Lung (tissue), 12 donors: ENCODE data around the gene CHPF. TPM values are rescaled to one million over a fixed set of nuclear protein-coding genes. Genes with fewer than 3 reads are reported as not detected.

Source experiments
- ATAC-seq: fragments of 200-7000 bp; cut with Tn5 transposase; one replicate; pipeline ENCODE4 v1.9.1; 2020; ENCODE audit warnings: moderate number of reproducible peaks; ENCODE audit not compliant: insufficient read depth, low FRiP score
- DNase-seq, 3 donors: peaks; one replicate each; pipeline ENCODE4 v3.0.0-alpha.2; 2013 to 2017
- H3K27ac ChIP-seq, 2 donors: one replicate each; pipeline ENCODE4 v1.5.1; 2013; ENCODE audit warnings: mild to moderate bottlenecking in 2 of 2, moderate library complexity in 2 of 2, control low read depth in 1 of 2, inconsistent platforms in 1 of 2, low read depth in 1 of 2, low read length in 1 of 2
- H3K27me3 ChIP-seq, 3 donors: one replicate each; pipeline ENCODE4 v1.5.1; 2013; ENCODE audit warnings: low read length in 2 of 3; ENCODE audit not compliant: control insufficient read depth in 3 of 3, insufficient read depth in 3 of 3
- H3K36me3 ChIP-seq, 4 donors: one replicate each; pipeline ENCODE4 v1.5.1; 2013; ENCODE audit warnings: low read length in 4 of 4, mild to moderate bottlenecking in 1 of 4, moderate library complexity in 1 of 4; ENCODE audit not compliant: control insufficient read depth in 4 of 4, insufficient read depth in 4 of 4
- H3K4me1 ChIP-seq, 5 donors: one replicate each; pipeline ENCODE4 v1.5.1; 2013; ENCODE audit warnings: low read length in 5 of 5, mild to moderate bottlenecking in 2 of 5, moderate library complexity in 1 of 5; ENCODE audit not compliant: control insufficient read depth in 5 of 5, insufficient read depth in 5 of 5
- H3K4me3 ChIP-seq: one replicate; pipeline ENCODE4 v1.5.1; 2013; ENCODE audit warnings: mild to moderate bottlenecking, control low read depth, moderate library complexity
- H3K9ac ChIP-seq, 2 donors: one replicate each; pipeline ENCODE4 v1.5.1; 2013; ENCODE audit warnings: low read length in 2 of 2, control low read depth in 1 of 2; ENCODE audit not compliant: insufficient read depth in 1 of 2
- H3K9me3 ChIP-seq, 4 donors: one replicate each; pipeline ENCODE4 v1.5.1; 2013; ENCODE audit warnings: low read length in 3 of 4, mild to moderate bottlenecking in 1 of 4, moderate library complexity in 1 of 4; ENCODE audit not compliant: control insufficient read depth in 4 of 4, insufficient read depth in 3 of 4
- WGBS, 2 donors: extraction: QIAGEN DNeasy Blood & Tissue Kit; methylation state at CpG; one replicate each; pipeline ENCODE4 v1.1.7; 2013; 5-methylcytosine and 5-hydroxymethylcytosine counted together
- polyA plus RNA-seq, 2 donors: library from polyadenylated mRNA; stranded (reverse); fragments of 200-250 nt; gene quantifications; one replicate each; pipeline ENCODE4 v1.2.1, GENCODE V29; 2013
- total RNA-seq, 2 donors: library from RNA; depleted of rRNA in 1 of 2; stranded (reverse); fragments of >200 nt in 1 of 2; gene quantifications; one replicate each; pipeline ENCODE4 v1.2.1, GENCODE V29; 2014 to 2021
- TF ChIP-seq, protein P1 (sequence below): IDR thresholded peaks from 2 replicates; pipeline ENCODE4 v1.5.1; 2012; ENCODE audit warnings: mild to moderate bottlenecking; ENCODE audit errors: control extremely low read depth, extremely low read depth
- donor health status: control.
- donor health status: control.
- donor health status: Bipolar disorder and iron deficiency.
- donor health status: healthy.
- donor health status: DM: yes; HTN: yes; CAD: no.

The CHPF gene
- total and polyA plus RNA-seq, 4 donors = 42.7 to 89.6 (median 58.1) TPM

- Histone ChIP-seq H3K27ac (no peak overlapping the region), H3K9me3 (no peaks in the 10 kb centered on the region), H3K36me3 (peaks cover 0 to 10% (median 3%) of the 10 kb centered on the region in 4 donors), H3K4me1 (peaks cover 0 to 34% (median 11%) of the 10 kb centered on the region in 5 donors), H3K27me3 (no peaks in the 10 kb centered on the region), H3K9ac (no peak overlapping the region), H3K4me3 (no peak overlapping the region)
- DNase-seq (no peak), ATAC-seq (no peak)
- 84 to 90% methylated on average over 5 of the region's 5 CpGs for WGBS, 2 donors
- TF ChIP-seq, protein P1, sequence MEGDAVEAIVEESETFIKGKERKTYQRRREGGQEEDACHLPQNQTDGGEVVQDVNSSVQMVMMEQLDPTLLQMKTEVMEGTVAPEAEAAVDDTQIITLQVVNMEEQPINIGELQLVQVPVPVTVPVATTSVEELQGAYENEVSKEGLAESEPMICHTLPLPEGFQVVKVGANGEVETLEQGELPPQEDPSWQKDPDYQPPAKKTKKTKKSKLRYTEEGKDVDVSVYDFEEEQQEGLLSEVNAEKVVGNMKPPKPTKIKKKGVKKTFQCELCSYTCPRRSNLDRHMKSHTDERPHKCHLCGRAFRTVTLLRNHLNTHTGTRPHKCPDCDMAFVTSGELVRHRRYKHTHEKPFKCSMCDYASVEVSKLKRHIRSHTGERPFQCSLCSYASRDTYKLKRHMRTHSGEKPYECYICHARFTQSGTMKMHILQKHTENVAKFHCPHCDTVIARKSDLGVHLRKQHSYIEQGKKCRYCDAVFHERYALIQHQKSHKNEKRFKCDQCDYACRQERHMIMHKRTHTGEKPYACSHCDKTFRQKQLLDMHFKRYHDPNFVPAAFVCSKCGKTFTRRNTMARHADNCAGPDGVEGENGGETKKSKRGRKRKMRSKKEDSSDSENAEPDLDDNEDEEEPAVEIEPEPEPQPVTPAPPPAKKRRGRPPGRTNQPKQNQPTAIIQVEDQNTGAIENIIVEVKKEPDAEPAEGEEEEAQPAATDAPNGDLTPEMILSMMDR = no peak
Observed at GRCh38 chr2:219573166-219573565, 29.6 kb upstream of the CHPF start.

DNA sequence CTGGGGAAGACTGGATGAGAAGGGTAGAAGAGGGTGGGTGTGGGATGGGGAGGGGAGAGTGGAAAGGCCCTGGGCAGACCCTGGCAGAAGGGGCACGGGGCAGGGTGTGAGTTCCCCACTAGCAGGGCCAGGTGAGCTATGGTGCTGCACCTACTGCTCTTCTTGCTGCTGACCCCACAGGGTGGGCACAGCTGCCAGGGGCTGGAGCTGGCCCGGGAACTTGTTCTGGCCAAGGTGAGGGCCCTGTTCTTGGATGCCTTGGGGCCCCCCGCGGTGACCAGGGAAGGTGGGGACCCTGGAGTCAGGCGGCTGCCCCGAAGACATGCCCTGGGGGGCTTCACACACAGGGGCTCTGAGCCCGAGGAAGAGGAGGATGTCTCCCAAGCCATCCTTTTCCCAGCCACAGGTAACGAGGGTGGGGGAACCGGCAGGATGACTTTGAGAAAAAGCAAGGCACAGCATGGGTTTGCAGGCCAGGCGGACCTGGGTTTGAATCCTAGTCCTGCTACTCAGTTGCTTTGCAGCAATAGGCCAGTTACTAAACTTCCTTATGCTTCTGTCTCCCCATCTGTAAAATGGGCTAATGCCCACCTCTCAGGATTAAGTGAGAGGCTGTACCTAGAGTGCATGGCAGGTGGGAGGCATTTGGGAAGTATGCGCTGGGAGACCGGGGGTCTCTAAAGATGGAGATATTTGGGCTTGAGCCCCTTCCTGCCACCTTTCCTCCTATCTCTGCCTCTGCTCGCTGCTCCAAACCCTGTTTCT is 28.8 kb upstream of the CHPF start, which contains the start of gene INHA:
Gene INHA, plus strand, starts transcription at position 74 of the 765 bp plus-strand sequence. Its CDS starts 65 bp downstream, at position 139.
- TF ChIP-seq, protein P1 = no peak
- WGBS, 2 donors = 88 to 89% methylated on average over 12 to 13 of the region's 13 CpGs
- Histone ChIP-seq H3K9me3 (no peaks in the 10 kb centered on the region), H3K27me3 (no peaks in the 10 kb centered on the region), H3K4me1 (peaks cover 0 to 33% (median 11%) of the 10 kb centered on the region in 5 donors), H3K36me3 (peaks cover 0 to 15% (median 5%) of the 10 kb centered on the region in 4 donors), H3K9ac (peak within 1 kb of the TSS in 1 of 2 donors; percentile 32), H3K27ac (peak within 1 kb of the TSS; percentile 35 to 95), H3K4me3 (peak within 1 kb of the TSS; percentile 51)
- DNase-seq = no peak
- ATAC-seq = no peak

DNA sequence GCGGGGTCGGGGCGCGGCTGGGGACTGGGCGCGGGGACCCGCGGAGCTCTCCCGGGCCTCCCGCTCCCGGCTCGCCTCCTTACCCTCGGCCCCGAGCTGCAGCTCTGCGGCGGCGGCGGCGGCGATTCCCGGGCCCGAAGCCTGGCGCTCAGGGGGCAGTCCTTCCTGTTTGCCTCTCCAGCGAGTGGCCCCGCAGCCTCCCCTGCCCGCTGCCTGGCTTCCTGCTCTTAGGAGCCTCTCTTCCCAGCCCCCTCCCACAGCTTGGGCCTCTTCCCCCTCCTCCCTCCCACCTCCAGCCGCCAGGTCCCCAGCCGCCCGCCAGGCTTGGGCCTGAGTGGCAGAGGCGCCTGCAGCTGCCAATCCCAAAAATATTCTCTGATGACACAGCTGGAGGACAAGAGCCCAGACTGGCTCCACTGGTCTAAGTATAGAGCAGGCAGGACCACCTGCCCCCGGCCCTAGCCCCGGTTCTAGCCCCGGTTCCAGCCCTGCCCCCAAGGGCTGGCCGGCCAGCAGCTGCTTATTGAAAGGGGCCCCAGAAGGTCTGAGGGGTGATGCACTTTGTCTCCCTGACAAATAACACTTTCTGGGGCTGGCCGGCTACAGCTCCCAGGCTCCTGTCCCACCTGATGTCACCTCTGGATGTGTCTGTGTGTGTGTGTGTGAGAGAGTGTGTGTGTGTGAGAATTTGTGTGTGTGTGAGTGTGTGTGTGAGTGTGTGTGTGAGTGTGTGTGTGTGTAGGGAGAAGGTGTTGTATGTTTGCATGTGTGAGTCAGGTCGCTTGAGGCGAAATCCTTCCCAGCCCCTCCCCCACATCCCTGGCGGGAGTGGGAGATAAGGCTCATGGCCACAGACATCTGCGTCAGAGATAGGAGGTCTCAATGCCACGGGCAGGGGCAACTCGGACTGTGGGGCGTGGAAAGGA is 28.0 kb upstream of the CHPF start, which contains the start of gene OBSL1:
Gene OBSL1, minus strand, starts transcription at position 229 of the 926 bp plus-strand sequence. CDS start 307 bp downstream, outside the sequence.
- peak within 1 kb of the TSS; percentile 83 to 95 for H3K27ac ChIP-seq
- TF ChIP-seq, protein P1 = no peak
- H3K36me3 ChIP-seq = peaks cover 0 to 23% (median 11%) of the 10 kb centered on the region in 4 donors
- H3K9me3 ChIP-seq = no peaks in the 10 kb centered on the region
- ATAC-seq = peak; percentile 67
- 9 to 23% methylated on average over 19 to 42 of the region's 42 CpGs for WGBS, 2 donors
- H3K4me1 ChIP-seq = peaks cover 0 to 25% (median 11%) of the 10 kb centered on the region in 5 donors
- H3K4me3 ChIP-seq = peak within 1 kb of the TSS; percentile 84
- DNase-seq = peak; percentile 88 to 93 (median 91)
- no peaks in the 10 kb centered on the region for H3K27me3 ChIP-seq
- peak within 1 kb of the TSS; percentile 25 to 32 for H3K9ac ChIP-seq
